ENCODE data around the gene CCDC178. TPM values are rescaled to one million over a fixed set of nuclear protein-coding genes. Genes with fewer than 3 reads are reported as not detected.
"Not testable (repeated sequence)": the region's sequence is repeated elsewhere in the genome, so short reads cannot be mapped to it uniquely, and the experiment has no call there.

CCDC178 gene
- total and polyA plus RNA-seq, 2 experiments from 2014 or later: 1.3 TPM; not detected in 1

DNA sequence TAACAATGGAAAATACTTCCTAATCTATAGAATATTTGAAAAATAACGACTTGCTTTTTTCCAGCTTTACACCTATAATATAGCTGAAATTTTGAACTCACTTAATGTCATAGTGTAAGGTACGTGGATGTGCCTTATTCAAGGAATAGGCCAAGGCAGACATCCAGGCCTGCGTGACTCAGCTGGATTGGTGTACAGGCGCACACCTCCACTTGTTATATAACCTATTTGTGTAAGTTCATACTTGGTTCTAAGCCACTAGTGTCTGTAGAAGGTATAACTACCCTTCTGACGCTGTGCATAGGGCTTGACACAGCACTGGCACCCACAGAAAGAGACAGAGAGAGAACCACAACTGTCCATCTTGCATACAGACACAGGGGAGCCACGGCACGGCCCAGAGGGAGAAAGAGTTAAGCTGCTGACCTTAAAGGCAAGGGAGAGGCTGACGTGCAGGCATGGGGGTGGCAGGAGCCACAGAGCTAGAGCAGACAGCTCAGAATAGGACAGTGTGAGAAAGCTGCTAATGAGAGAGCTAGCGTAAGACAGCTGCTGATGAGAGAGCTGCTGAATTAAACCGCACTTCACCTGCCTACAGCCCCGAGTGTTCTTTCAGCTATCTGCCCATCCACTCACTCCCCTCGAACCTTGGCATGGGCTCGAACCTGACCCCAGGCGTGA, 16.1 kb downstream of the CCDC178 start:
- no peak overlapping the region for H3K4me2 ChIP-seq

GRCh38 chr18:33421225-33421624, 19.3 kb downstream of the CCDC178 start:
- H3K79me2 ChIP-seq: no peaks in the 10 kb centered on the region
- no peaks in the 10 kb centered on the region for H3K9me2 ChIP-seq (replicated peaks; ENCODE audit: insufficient read depth)
- H3K4me3 ChIP-seq: no peak overlapping the region
- H3K9me3 ChIP-seq (ENCODE audit: low read depth): no peaks in the 10 kb centered on the region
- no peak overlapping the region for H3K4me2 ChIP-seq
- TF ChIP-seq EZH2 (IDR thresholded peaks at IDR 0.05; ENCODE audit: borderline replicate concordance): no peak
- TF ChIP-seq EZH2phosphoT487 (IDR thresholded peaks at IDR 0.05; ENCODE audit: low read depth, severe bottlenecking, unreplicated experiment): no peak
- TF ChIP-seq, protein P1, sequence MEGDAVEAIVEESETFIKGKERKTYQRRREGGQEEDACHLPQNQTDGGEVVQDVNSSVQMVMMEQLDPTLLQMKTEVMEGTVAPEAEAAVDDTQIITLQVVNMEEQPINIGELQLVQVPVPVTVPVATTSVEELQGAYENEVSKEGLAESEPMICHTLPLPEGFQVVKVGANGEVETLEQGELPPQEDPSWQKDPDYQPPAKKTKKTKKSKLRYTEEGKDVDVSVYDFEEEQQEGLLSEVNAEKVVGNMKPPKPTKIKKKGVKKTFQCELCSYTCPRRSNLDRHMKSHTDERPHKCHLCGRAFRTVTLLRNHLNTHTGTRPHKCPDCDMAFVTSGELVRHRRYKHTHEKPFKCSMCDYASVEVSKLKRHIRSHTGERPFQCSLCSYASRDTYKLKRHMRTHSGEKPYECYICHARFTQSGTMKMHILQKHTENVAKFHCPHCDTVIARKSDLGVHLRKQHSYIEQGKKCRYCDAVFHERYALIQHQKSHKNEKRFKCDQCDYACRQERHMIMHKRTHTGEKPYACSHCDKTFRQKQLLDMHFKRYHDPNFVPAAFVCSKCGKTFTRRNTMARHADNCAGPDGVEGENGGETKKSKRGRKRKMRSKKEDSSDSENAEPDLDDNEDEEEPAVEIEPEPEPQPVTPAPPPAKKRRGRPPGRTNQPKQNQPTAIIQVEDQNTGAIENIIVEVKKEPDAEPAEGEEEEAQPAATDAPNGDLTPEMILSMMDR (IDR thresholded peaks at IDR 0.05; ENCODE audit: poor library complexity): no peak
- H3K36me3 ChIP-seq (replicated peaks; ENCODE audit: insufficient read depth, low read depth): no peaks in the 10 kb centered on the region
- no peak overlapping the region for H3K27ac ChIP-seq
- H3K27me3 ChIP-seq: no peaks in the 10 kb centered on the region
- 45% methylated on average over 1 of the region's 1 CpG for WGBS (ENCODE audit: low lambda C conversion rate, missing lambda C conversion rate)
- no peak overlapping the region for H2AFZ ChIP-seq
- H4K20me1 ChIP-seq (ENCODE audit: insufficient read depth, poor library complexity, severe bottlenecking): no peaks in the 10 kb centered on the region
- no peak for DNase-seq (ENCODE audit: low spot score)
- no peaks in the 10 kb centered on the region for H3K4me1 ChIP-seq (ENCODE audit: insufficient read depth)

More for the DNA sequence above, 16.1 kb downstream of the CCDC178 start:
- 85% methylated on average over 14 of the region's 14 CpGs for WGBS (ENCODE audit: low lambda C conversion rate, missing lambda C conversion rate)
- Histone ChIP-seq H3K36me3 (replicated peaks; ENCODE audit: insufficient read depth, low read depth) (no peaks in the 10 kb centered on the region), H3K9me3 (ENCODE audit: low read depth) (no peaks in the 10 kb centered on the region), H3K9me2 (replicated peaks; ENCODE audit: insufficient read depth) (no peaks in the 10 kb centered on the region), H3K79me2 (no peaks in the 10 kb centered on the region), H3K4me3 (no peak overlapping the region), H4K20me1 (ENCODE audit: insufficient read depth, poor library complexity, severe bottlenecking) (no peaks in the 10 kb centered on the region), H3K27ac (no peak overlapping the region), H3K4me1 (ENCODE audit: insufficient read depth) (no peaks in the 10 kb centered on the region), H2AFZ (no peak overlapping the region), H3K27me3 (no peaks in the 10 kb centered on the region)
- TF ChIP-seq, protein P1 (IDR thresholded peaks at IDR 0.05; ENCODE audit: poor library complexity): no peak
- TF ChIP-seq EZH2 (IDR thresholded peaks at IDR 0.05; ENCODE audit: borderline replicate concordance) (no peak), EZH2phosphoT487 (IDR thresholded peaks at IDR 0.05; ENCODE audit: low read depth, severe bottlenecking, unreplicated experiment) (no peak)
- DNase-seq (ENCODE audit: low spot score): no peak

- Histone ChIP-seq H3K27ac (no peak overlapping the region), H3K27me3 (no peaks in the 10 kb centered on the region), H3K79me2 (no peaks in the 10 kb centered on the region), H4K20me1 (ENCODE audit: insufficient read depth, poor library complexity, severe bottlenecking) (no peaks in the 10 kb centered on the region), H3K4me2 (no peak overlapping the region), H3K4me1 (ENCODE audit: insufficient read depth) (no peaks in the 10 kb centered on the region), H3K9me2 (replicated peaks; ENCODE audit: insufficient read depth) (no peaks in the 10 kb centered on the region), H3K36me3 (replicated peaks; ENCODE audit: insufficient read depth, low read depth) (no peaks in the 10 kb centered on the region), H3K9me3 (ENCODE audit: low read depth) (no peaks in the 10 kb centered on the region), H2AFZ (no peak overlapping the region), H3K4me3 (no peak overlapping the region)
- DNase-seq (ENCODE audit: low spot score): no peak
- TF ChIP-seq EZH2phosphoT487 (IDR thresholded peaks at IDR 0.05; ENCODE audit: low read depth, severe bottlenecking, unreplicated experiment) (no peak), EZH2 (IDR thresholded peaks at IDR 0.05; ENCODE audit: borderline replicate concordance) (no peak)
- TF ChIP-seq, protein P1 (IDR thresholded peaks at IDR 0.05; ENCODE audit: poor library complexity): peak; percentile 40
Observed at GRCh38 chr18:33404244-33404873, 36.2 kb downstream of the CCDC178 start.

GRCh38 chr18:33398939-33399338, 41.6 kb downstream of the CCDC178 start:
- H3K4me2 ChIP-seq; H3K9me2 ChIP-seq (replicated peaks; ENCODE audit: insufficient read depth); H3K9me3 ChIP-seq (ENCODE audit: low read depth); H2AFZ ChIP-seq; H3K4me1 ChIP-seq (ENCODE audit: insufficient read depth); H3K27me3 ChIP-seq; DNase-seq (ENCODE audit: low spot score); H3K27ac ChIP-seq; H3K36me3 ChIP-seq (replicated peaks; ENCODE audit: insufficient read depth, low read depth); H4K20me1 ChIP-seq (ENCODE audit: insufficient read depth, poor library complexity, severe bottlenecking); H3K4me3 ChIP-seq; H3K79me2 ChIP-seq: not testable (repeated sequence)
- WGBS (ENCODE audit: low lambda C conversion rate, missing lambda C conversion rate): 96% methylated on average over 8 of the region's 8 CpGs
